ENCODE data around the gene C19orf85.

The C19orf85 gene

GRCh38 chr19:55490478-55491432 lies 26.2 kb upstream of the C19orf85 start:
- no peak for DNase-seq (ENCODE audit: extremely low spot score, insufficient read length, low read depth)
- FAIRE-seq: no peak

- no peak for FAIRE-seq
- DNase-seq (ENCODE audit: extremely low spot score, insufficient read length, low read depth): no peak
Observed at GRCh38 chr19:55489711-55490477, 25.3 kb upstream of the C19orf85 start.

- FAIRE-seq (no peak), DNase-seq (ENCODE audit: extremely low spot score, insufficient read length, low read depth) (no peak)
Observed at GRCh38 chr19:55488986-55489710, 24.6 kb upstream of the C19orf85 start.

DNA sequence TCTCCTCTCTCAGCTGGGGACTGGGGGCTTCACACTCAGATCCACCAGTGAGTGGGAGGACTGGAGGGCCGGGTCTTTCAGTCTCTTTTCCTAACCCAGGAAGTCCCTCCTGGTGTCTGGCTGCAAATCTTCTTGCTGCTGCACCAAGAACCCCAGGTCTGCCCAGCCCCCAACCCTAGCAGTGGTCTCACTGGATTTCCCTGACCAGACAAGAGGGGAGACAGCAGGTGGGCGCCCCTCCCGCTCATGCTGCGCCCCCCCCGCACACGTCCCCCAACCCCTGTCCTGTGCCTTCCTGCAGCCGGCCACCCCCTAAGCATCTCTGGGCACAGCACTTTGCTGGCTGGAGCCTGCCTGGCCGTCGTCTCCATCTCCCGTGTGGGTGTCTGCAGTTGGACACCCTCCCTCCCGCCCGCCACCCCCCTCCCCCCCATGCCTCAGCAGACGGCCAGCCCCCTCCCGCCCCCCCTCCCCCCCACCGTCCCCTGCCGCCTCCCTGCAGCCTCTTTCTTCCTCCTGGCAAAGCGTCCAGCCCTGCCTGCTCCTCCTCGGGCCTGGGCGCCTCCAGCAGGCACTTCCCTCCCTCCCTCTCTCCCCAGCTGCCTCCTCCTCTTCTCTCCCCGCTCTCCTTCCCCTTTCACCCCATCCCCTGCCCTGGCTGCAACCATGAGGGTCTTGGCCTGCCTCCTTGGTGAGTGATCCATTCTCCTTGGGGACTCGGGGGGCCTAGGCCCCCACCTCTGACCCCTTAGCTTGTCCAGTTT lies 23.6 kb upstream of the C19orf85 start, which contains the start of gene SSC5D:
SSC5D (plus strand) TSS at position 513 of the 764 bp plus-strand sequence; CDS start at position 667, 154 bp downstream.
- FAIRE-seq (no peak), DNase-seq (ENCODE audit: extremely low spot score, insufficient read length, low read depth) (no peak)

DNA sequence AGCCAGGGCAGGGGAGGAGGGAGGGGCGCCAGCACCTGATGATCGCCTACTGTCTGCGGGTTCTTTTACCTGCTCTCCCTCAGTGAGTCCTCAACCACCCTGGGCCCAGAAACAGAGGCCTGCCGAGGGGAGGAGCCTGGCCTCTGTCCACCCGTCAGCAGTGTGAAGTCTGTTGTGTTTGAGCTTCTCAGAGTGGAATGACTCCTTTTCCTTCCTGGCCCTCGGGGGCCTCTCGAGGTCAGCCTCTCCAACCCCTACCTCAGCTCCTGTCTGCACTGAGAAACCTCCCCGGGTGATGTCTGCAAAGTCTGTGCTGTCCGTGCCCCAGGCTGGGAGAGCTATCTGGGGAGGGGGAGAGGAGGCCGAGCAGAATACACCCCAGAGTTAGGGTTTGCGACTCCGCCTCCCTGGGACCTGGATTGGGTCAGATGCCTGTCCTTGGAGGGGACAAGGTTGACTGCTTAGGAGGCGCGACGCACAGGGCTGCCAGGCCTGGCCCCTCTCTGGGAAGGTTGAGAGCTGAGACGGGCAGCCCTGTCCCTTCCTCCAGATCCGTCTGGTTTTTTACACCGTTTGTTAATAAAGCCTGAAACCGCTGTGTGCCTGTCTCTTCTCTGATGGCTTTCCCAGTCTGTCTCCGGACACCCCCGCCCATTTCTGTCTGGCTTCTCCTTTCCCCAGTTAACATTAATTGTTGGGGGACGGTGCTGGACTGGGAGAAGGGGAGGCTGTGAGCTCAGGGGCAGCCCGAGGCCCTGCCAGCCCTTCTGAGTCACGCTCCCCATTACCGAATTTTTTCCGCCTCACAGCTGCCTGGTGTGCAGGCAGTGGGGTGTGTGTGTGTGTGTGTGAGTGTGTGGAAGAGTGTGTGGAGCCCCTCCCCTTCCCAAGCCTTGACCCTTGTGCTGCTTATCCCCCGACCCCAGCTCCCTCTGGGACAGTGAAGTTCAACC lies 22.7 kb upstream of the C19orf85 start:
- DNase-seq (ENCODE audit: extremely low spot score, insufficient read length, low read depth) (no peak), FAIRE-seq (no peak)

DNA sequence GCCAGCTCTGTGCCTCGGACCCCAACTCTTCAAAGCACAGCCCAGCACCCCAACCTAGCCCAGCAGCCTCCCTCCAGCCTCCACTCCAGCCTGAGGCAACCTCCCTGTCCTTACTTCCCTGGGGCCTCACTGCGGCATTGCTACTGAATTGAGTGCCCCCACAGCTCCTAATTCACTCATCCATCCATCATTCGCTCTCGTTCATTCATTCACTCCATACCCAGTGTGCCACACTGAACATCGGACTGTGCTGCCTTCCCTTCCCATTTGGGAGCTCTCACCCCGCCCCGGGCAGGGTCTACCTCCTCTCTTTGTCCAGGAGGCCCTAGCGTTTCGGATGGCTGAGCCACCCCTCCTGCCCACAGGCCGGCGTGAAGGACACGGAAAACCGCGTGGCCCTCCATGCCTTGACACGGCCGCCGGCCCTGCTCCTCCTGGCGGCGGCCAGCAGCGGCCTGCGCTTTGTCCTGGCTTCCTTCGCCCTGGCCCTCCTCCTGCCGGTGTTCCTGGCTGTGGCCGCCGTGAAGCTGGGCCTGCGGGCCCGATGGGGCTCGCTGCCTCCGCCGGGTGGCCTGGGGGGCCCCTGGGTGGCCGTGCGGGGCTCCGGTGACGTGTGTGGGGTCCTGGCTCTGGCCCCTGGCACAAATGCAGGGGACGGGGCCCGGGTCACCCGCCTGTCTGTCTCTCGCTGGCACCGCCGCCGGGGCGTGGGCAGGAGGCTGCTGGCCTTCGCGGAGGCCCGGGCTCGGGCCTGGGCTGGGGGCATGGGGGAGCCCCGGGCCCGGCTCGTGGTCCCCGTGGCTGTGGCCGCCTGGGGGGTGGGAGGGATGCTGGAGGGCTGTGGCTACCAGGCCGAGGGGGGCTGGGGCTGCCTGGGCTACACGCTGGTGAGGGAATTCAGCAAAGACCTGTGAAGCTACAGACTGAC lies 21.8 kb upstream of the C19orf85 start:
- FAIRE-seq (no peak), DNase-seq (ENCODE audit: extremely low spot score, insufficient read length, low read depth) (no peak)

DNA sequence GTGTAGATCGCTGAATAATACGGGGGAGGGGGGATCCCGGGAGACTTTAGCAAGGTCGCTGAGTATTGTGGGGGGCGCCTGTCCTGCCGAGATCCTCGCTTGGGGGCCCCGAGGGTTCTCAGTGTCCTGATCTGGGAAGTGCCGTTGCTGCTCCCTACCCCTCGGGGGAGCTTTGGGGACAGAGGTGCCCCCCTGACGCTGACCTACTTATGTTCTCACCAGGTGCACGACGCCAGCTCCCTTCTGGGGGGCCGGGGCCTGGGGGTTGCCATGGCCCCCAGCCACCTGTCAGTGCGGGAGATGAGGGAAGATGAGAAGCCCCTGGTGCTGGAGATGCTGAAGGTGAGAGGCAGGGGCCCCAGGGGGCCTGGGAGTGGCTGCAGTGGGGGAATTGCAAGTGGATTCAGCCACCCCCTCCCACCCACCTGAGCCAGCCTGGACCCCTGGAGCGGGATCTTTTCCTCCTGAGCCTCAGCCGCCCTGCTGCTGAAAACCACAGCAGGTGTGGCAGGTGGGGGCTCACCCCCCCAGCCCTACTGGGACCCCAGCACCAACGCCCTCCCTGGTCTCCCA lies 21.0 kb upstream of the C19orf85 start:
- FAIRE-seq (no peak), DNase-seq (ENCODE audit: extremely low spot score, insufficient read length, low read depth) (no peak)

- peak; percentile 76 for FAIRE-seq
- DNase-seq (ENCODE audit: extremely low spot score, insufficient read length, low read depth): peak; percentile 85
Observed at GRCh38 chr19:55484593-55485438, 20.3 kb upstream of the C19orf85 start, which contains the start of gene NAT14. Gene NAT14 (plus strand): TSS chr19:55485188. CDS start chr19:55485709, 521 bp downstream.

GRCh38 chr19:55483706-55484592 lies 19.4 kb upstream of the C19orf85 start:
- no peak for DNase-seq (ENCODE audit: extremely low spot score, insufficient read length, low read depth)
- no peak for FAIRE-seq

DNA sequence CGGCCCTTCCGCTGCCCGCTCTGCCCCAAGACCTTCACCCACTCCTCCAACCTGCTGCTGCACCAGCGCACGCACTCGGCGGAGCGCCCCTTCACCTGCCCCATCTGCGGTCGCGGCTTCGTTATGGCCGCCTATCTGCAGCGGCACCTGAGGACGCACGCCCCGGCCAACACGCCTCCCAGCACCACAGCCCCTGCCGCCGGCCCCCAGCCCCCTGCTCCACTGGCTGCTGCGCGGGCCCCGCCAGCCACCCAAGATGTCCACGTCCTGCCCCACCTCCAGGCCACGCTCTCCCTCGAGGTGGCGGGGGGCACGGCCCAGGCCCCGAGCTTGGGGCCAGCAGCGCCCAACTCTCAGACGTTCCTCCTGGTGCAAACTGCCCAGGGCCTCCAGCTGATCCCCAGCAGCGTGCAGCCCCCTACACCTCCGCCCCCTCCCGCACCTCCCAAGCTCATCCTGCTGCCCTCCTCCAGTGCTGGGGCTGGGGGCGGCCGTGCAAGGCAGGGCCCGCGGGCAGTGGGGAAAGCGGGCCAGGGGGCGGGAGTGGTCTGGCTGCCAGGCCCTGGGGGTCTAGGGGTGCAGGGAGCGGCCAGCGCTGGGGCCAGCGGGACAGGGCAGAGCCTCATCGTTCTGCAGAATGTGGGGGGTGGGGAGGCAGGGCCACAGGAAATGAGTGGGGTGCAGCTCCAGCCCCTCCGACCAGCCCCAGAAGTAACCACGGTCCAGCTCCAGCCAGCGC lies 18.6 kb upstream of the C19orf85 start:
- no peak for DNase-seq (ENCODE audit: extremely low spot score, insufficient read length, low read depth)
- FAIRE-seq: no peak

GRCh38 chr19:55482156-55482961 lies 17.8 kb upstream of the C19orf85 start:
- DNase-seq (ENCODE audit: extremely low spot score, insufficient read length, low read depth) (no peak), FAIRE-seq (no peak)

DNA sequence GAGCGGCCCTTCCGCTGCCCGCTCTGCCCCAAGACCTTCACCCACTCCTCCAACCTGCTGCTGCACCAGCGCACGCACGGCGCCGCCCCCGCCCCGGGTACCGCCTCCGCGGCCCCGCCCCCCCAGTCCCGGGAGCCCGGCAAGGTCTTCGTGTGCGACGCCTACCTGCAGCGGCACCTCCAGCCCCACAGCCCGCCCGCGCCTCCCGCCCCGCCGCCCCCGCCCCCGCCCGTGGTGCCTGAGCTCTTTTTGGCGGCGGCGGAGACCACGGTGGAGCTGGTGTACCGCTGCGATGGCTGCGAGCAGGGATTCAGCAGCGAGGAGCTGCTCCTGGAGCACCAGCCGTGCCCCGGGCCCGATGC lies 17.2 kb upstream of the C19orf85 start:
- FAIRE-seq (no peak), DNase-seq (ENCODE audit: extremely low spot score, insufficient read length, low read depth) (no peak)

GRCh38 chr19:55481148-55481793 lies 16.7 kb upstream of the C19orf85 start:
- DNase-seq (ENCODE audit: extremely low spot score, insufficient read length, low read depth) (no peak), FAIRE-seq (no peak)

Data from GM18507 (cell line).